ENCODE results near the gene SDK1. TPM values are rescaled to one million over a fixed set of nuclear protein-coding genes. Genes with fewer than 3 reads are reported as not detected.

SDK1 gene
- total RNA-seq, 4 donors from 2014 or later, result 2.5 to 12.9 (median 6.1) TPM

- Histone ChIP-seq H3K4me3 (no peak overlapping the region), H3K9me3 (no peaks in the 10 kb centered on the region), H3K4me1 (no peaks in the 10 kb centered on the region), H3K36me3 (no peaks in the 10 kb centered on the region), H3K27ac (no peak overlapping the region), H3K27me3 (no peaks in the 10 kb centered on the region)
- no peak for DNase-seq (ENCODE audit: low spot score in 2 of 2)
- TF ChIP-seq CTCF (IDR thresholded peaks at IDR 0.05) (no peak), POLR2A (IDR thresholded peaks at IDR 0.05) (no peak), EP300 (IDR thresholded peaks at IDR 0.05) (no peak), POLR2AphosphoS5 (IDR thresholded peaks at IDR 0.05) (no peak)
- WGBS, result 83% methylated on average over 3 of the region's 4 CpGs
These were observed 667.2 kb downstream of the SDK1 start for GRCh38 chr7:3968234-3968633.

- TF ChIP-seq EP300 (IDR thresholded peaks at IDR 0.05), result no peak
- no peak for DNase-seq (ENCODE audit: low spot score in 2 of 2)
- WGBS, result 93% methylated on average over 16 of the region's 16 CpGs
- Histone ChIP-seq H3K9me3 (no peaks in the 10 kb centered on the region), H3K4me3 (no peak overlapping the region), H3K4me1 (no peaks in the 10 kb centered on the region), H3K36me3 (no peaks in the 10 kb centered on the region), H3K27me3 (no peaks in the 10 kb centered on the region), H3K27ac (no peak overlapping the region)
These were observed 668.2 kb downstream of the SDK1 start for GRCh38 chr7:3969286-3969685.

- no peaks in the 10 kb centered on the region for H3K9me3 ChIP-seq
- no peaks in the 10 kb centered on the region for H3K36me3 ChIP-seq
- 87% methylated on average over 13 of the region's 13 CpGs for WGBS
- peak in 1 of 2 donors; percentile 67 for DNase-seq (ENCODE audit: low spot score in 2 of 2)
- H3K27me3 ChIP-seq, result no peaks in the 10 kb centered on the region
- TF ChIP-seq CTCF (IDR thresholded peaks at IDR 0.05) (no peak), POLR2AphosphoS5 (IDR thresholded peaks at IDR 0.05) (no peak), EP300 (IDR thresholded peaks at IDR 0.05) (no peak), POLR2A (IDR thresholded peaks at IDR 0.05) (no peak)
- no peak overlapping the region for H3K4me3 ChIP-seq
- H3K27ac ChIP-seq, result no peak overlapping the region
- H3K4me1 ChIP-seq, result no peaks in the 10 kb centered on the region
These were observed 670.3 kb downstream of the SDK1 start for GRCh38 chr7:3971323-3971722.

- Histone ChIP-seq H3K36me3 (no peaks in the 10 kb centered on the region), H3K9me3 (no peaks in the 10 kb centered on the region), H3K4me1 (no peaks in the 10 kb centered on the region), H3K27me3 (no peaks in the 10 kb centered on the region), H3K4me3 (no peak overlapping the region), H3K27ac (no peak overlapping the region)
- 80% methylated on average over 3 of the region's 3 CpGs for WGBS
- DNase-seq (ENCODE audit: low spot score in 2 of 2), result no peak
- TF ChIP-seq POLR2A (IDR thresholded peaks at IDR 0.05) (no peak), CTCF (IDR thresholded peaks at IDR 0.05) (no peak), EP300 (IDR thresholded peaks at IDR 0.05) (no peak), POLR2AphosphoS5 (IDR thresholded peaks at IDR 0.05) (no peak)
These were observed 672.2 kb downstream of the SDK1 start for GRCh38 chr7:3973264-3973663.

- 90% methylated on average over 19 of the region's 19 CpGs for WGBS
- Histone ChIP-seq H3K27ac (no peak overlapping the region), H3K4me3 (no peak overlapping the region), H3K9me3 (no peaks in the 10 kb centered on the region), H3K4me1 (no peaks in the 10 kb centered on the region), H3K27me3 (no peaks in the 10 kb centered on the region), H3K36me3 (no peaks in the 10 kb centered on the region)
- DNase-seq (ENCODE audit: low spot score in 2 of 2), result peak in 1 of 2 donors; percentile 58
- no peak for TF ChIP-seq POLR2AphosphoS5 (IDR thresholded peaks at IDR 0.05)
- TF ChIP-seq POLR2A (IDR thresholded peaks at IDR 0.05), result no peak
- TF ChIP-seq EP300 (IDR thresholded peaks at IDR 0.05), result no peak
- no peak for TF ChIP-seq CTCF (IDR thresholded peaks at IDR 0.05)
These were observed 673.3 kb downstream of the SDK1 start for GRCh38 chr7:3974329-3974728.

- TF ChIP-seq POLR2A (IDR thresholded peaks at IDR 0.05) (no peak), CTCF (IDR thresholded peaks at IDR 0.05) (no peak)
- no peaks in the 10 kb centered on the region for H3K9me3 ChIP-seq
- H3K27me3 ChIP-seq, result no peaks in the 10 kb centered on the region
- H3K4me3 ChIP-seq, result no peak overlapping the region
- WGBS, result 94% methylated on average over 6 of the region's 6 CpGs
- DNase-seq (ENCODE audit: low spot score in 2 of 2), result no peak
- H3K4me1 ChIP-seq, result no peaks in the 10 kb centered on the region
- H3K27ac ChIP-seq, result no peak overlapping the region
- no peaks in the 10 kb centered on the region for H3K36me3 ChIP-seq
These were observed 674.3 kb downstream of the SDK1 start for GRCh38 chr7:3975371-3975770.
